HUDEP-2 (cell line): ENCODE data around the gene ITIH3.

Experiments used
- DNase-seq, 76 experiments: peaks; one replicate each; lab custom pipeline; 2025; ENCODE audit not compliant: unreplicated experiment in 76 of 76; lab: John Stamatoyannopoulos, UW

The ITIH3 gene

DNA sequence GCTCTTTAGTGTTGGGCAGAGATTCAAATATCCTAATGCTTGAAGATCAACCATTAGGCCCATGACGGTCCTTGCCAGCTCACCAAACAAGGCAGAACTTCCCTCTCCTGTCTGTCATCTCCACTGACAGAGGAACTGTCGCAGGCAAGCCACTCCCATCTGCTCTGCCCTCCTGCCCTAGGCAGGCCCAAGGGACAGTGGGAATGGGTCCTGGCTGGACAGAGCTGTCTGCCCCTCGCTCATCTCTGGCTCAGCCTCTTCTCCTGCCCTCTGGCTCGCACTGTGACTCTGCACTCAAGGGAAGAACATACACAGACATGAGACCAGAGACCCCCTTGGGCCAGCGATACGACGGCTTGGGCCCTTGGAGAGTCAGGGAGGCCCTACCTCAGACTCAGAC lies 47.8 kb downstream of the ITIH3 start:
- no peak for DNase-seq

DNA sequence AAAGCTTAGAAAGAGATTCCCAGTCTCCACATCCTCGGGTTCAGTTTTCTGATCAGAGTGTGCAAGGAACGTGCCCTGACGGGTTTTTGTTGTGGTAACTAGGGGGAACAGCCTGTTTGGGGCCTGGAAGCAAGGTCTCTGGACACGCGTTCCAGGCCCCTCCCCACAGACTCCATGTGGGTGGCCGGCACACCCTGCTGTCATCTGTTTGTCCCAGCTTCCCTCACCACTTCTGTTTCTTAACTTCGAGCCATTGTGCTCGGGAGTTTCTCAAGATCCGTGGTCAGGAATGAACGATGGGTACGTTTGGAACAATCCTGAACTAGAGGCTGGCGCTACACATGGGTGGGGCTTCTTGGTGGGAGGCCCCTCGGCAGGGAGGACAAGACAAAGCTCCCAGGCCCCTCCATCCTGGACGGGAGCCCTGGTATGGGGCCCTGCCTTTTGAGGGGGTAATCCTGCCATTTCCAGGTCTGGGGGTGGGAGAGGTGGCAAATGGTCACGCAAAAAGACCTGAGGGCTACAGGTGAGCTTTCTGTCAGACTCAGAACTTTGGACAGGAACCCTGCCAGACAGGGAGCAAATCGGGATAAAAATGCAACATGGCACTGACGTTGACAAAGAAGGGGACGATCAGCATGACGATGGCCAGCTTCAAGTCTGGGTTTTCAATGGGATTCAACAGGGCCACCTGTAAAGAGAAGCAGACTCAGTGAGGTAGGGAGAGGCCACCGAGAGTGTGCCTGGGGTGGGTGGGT lies 48.7 kb downstream of the ITIH3 start:
- no peak for DNase-seq

DNA sequence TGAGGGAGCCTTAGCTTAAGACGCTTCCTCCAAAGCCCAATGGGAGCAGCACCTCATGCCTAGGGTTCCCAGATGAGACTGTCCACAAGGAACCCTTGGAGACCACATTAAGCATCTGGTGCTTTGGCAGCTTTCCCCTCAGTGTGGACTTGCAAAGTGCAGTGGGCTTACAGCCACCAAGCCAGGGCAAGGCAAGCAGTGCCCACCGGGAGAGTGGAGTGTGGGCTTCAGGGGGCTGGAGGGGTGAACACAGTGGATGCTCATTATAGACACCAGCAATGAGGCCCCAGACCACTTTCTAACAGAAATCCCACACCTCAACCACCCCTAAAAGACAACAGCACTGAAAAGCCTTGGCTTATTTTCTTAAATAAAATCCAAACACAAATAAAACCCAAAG lies 49.3 kb downstream of the ITIH3 start:
- no peak for DNase-seq

DNA sequence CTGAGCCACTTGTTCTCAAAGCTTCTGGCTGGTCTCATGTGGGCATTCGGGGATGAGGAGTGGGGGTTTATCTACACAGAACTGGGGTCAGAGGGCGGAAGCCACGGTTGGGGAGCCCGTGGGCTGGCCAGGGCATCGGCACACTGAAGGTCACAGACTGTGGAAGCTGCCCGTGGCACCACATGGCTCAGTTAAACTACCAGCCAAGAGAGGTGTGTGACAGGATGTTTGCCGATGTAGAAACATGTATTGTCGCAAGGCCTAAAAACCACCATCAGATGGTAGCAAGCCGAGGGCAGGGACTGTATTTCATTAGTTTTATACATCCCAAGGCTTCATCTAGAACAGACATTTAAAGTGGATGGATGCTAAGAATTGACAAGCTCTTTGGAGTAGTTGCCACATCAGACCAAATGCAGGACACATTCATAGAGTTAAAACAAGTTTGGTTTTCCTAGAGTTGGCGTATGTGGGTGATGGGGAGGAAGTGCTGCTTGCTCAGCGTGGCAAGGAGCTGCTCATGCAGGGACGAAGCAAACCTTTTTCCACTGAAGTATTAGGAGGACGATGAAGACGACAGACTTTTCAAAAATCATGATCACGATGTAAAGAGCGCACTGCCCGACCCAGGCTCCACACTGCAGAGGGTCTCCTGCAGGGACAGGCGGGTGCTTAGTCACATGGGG lies 49.8 kb downstream of the ITIH3 start:
- DNase-seq: no peak

DNA sequence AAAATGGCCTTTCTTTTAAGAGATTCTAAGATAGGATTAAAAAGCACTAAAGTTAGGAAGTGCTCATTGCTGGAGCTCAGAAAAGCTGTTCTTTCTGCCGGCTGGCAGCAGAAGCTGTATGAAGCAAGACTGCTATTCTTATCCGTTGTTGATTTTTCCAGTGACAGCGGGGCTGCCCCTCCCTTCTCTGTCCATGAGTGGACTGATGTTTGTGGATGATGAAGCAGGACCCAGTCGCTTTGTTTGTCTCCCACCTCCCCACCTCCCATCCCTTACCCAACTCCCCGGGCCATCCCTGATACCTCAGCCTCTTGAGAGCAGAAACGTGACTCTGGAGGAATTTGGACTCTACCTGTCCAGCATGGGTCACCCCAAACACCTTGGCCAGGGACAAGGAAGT lies 50.6 kb downstream of the ITIH3 start:
- DNase-seq: no peak

DNA sequence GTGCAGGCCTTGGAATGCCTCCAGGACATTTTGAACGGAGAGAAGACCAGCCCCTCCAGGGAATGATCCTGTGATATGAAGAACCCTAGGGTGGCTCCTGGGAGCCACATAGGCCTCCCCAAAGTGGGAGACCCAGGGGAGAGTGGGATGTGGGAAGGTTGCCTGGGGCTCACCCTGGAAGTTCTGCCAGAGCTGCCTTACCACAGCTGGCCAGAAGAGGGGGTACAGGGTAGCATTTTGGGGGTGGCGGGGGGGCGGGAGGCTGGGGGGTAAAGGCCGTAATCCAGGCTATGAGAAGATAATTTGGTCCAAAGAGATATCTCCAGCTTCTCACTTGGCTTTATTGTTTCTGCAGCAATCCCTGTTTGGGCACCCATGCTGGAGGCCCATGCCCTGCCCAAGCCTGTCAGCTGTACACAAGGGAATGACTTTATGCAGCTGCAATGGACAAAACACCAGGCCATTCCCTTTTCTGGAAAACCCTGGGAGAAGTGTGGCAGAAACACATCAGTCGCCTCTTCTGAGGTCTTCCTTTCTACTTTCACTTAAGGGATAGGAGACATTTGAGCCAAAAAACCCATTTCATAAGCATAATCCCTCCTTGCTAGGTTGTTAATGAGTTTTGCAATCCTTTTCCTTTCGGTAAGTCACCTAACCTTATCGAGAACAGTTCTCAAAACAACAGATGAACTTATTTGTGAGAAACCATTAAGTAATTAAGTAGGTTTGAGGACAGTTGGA lies 51.3 kb downstream of the ITIH3 start:
- peak in 7 of 76 experiments; percentile 3 to 18 (median 6) for DNase-seq

DNA sequence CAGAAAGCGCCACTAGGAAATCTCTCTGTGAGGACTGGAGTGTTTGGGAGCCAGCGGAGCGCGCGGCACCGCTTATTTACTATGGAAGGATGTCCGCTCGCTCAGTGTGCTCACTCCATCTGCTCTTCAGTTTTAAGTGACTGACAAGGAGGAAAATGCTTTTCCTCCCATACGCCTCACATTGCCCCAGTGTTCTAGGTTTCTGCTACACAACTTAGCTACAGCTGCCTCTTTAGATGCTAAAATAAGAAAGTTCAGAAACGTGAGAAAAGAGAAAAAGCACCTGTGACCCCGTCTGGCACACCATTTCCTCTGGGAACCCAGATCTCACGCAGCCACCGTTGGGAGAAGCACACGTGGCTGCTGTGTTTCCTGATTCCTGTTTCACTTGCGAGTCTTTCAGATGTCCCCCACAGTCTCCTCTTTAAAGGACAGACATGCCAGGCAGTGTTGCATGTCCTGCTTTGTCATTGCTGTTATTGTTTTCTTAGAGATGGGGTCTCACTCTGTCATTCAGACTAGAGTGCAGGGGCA lies 51.9 kb downstream of the ITIH3 start:
- DNase-seq: no peak

DNA sequence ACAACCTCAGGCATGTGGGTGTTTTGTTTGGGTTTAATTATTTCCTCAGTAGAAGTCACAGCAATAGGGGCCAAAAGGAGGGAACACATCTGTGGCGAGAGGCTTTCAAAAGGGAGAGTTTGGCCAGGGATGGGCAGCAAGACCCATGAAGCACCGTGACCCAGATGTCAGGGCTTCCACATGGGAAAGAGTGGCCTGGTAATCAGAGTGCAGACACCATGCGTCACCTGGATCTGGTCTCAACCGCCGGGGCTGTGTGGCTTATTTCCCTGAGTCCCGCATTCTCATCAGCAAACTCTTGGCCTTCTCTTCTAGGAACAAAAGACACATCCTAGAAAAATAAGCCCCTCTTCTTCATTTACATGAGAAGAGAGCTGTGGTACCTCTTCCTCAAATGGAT lies 52.6 kb downstream of the ITIH3 start:
- no peak for DNase-seq

DNA sequence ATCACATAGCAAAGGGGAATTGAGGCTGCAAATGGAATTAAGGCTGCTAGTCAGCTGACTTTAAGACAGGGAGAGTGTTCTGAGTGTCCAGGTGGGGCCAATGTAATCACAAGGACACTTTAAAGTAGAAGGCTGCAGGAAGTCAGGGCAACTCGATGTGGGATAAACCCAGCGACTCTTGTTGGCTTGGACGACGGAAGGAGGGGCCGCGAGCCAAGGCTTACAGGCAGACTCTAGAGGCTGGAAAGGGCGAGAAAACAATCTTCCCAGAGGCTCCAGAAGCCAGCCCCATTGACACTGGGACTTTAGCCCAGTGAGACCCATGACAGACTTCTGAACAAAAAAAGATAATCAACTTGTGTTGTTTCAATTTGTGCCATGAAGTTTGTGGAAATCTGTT lies 53.1 kb downstream of the ITIH3 start:
- no peak for DNase-seq

DNA sequence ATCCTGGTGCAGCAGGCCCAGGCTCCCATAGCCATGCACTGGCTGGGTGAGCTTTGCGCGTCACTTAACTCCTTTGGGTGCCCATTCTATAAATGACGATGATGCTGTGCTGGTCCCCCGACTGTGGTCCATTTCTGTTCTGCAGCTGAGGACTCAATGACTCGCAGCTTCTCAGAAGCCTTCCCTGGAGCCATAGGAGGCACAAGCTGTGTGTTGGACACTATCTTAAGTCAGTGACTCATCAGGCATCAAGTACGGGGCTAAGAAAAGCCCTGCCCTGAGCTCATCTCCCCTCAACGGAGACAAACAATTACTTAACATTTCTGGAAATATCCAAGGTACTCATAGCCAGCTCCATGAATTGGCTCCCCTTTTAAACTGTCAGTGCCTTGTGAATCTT lies 54.0 kb downstream of the ITIH3 start:
- DNase-seq: peak in 2 of 76 experiments; percentile 9 to 10

DNA sequence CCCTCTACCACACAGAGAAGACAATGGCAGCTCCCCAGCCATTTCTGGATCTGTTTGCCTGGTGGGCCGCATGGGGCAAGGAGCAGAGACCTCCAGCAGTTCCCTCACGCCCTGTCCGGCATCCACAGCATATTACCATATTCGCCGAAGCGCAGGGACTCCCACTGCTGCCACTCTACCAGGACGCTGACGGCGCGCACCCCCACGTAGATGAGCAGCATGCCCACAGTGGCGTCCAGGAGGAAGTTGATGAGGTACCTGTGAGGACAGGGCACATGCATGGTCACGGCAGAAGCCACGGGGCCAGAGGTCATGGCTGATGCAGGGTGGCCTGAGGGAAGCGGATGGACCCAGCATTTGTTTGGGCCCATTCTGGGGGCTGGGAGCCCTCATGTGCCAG lies 55.1 kb downstream of the ITIH3 start:
- DNase-seq: no peak

DNA sequence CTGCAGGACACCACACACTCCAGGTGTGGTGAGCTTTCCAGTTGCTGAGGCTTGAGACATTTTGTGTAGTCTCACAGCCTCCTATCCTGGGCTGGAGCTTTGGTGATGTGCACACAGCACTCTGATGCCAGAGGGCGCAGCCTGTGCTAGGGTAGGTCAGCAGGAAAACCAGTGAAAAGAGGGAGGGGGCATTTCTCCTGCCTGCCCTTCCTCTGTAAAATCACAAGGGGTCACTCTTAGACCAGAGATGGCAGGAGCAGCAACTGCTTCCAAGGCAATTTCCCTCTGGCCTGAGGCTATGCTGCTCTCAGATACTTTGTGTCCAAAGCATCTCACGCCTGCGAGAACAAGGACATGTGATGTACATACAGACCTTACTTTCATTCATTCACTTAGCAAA lies 56.8 kb downstream of the ITIH3 start:
- peak in 41 of 76 experiments; percentile 3 to 63 (median 25) for DNase-seq

DNA sequence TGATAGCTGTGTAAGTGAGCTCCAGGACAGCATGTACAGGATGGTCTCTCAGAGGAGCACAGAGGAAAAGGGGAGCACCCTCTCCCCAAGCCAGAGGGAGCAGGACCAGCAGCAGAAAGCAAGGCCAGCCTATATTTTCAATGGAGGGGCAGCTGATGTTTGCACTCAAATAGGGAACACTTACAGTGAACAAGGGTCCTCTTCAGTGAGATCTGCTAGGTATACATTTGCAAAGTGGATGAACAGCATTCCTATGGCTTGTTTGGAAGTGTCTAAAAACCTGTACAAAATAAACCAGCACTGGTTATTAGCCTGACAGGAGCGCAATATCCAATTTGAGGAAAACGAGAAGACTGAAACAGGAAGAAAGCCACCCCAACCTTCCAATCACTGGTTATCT lies 57.8 kb downstream of the ITIH3 start:
- no peak for DNase-seq

DNA sequence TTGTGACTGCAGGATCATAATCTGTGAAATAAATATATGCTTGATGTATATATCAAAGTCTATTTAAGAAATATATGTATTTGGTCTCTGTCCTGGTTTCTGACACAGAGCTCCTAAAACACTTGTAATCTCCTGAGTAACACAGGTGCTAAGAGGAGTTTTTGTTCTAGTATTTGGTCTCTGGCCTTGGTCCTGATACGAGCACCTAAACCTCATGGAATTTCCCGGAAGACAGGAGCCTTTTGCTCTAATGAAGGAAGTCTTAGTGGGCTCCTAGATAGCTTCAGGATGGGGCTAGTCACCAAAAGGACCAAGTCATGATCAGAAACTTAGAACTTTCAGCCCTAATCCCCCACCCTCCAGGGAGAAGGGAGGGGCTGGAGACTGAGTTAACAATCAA lies 59.4 kb downstream of the ITIH3 start:
- DNase-seq: no peak

DNA sequence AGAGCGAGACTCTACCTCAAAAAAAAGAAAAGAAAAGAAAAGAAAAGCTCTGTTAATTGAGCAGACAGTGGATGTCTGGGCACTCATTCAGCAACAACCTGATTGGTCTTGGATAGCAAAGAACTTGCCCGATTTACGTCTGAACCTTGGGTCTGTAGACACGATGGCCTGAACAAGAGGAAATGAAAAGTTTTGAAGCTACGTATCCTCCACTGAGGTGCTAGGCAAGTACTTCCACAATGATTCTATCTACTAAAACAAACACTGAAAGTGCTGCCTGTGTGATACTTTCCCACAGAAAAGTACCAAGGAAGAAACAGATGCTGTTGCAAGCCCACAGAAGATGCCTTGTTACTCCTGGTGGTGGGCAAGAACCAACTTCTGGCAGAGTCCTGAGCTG lies 62.1 kb downstream of the ITIH3 start:
- DNase-seq: no peak

DNA sequence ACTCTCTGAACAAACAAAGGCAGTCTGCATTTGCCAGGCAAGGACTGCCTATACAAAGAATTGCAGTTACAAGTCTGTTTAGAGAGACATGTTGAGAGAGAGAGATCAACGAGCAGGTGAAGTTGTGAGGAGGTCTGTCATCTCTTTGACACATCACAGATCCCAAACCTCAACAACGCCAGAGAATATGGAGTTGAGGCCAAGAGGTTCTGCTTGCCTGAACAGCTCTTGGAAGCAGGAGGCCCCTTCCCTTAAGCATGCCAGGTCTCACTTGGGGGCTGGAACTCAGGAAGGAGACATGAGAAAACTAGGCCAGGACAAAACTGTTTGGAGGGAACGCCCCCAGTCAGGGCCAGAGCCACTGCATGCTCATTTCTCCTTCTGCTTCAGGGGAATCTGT lies 62.5 kb downstream of the ITIH3 start:
- no peak for DNase-seq

DNA sequence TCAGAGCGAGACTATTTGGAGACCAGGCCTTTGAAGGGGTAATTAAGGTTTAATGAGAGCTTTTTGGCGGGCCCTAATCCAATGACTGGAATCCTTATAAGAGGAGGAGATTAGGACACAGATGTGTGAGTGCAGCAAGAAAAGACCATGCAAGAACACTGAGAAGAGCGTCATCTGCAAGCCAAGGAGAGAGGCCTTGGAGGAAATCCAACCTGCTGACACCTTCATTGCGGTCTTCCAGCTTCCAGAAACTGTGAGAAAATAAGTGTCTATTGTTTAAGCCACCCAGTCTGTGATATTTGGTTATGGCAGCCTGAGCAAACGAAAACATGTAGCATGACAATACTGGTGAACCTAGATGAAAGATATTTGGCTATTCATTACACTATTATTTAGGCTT lies 63.3 kb downstream of the ITIH3 start:
- DNase-seq: no peak
